ENCODE measurements around the gene PRDM16. TPM values are rescaled to one million over a fixed set of nuclear protein-coding genes. Genes with fewer than 3 reads are reported as not detected.

PRDM16 gene
- total and polyA plus RNA-seq, 2 of the 4 experiments (the other 2 are of a cell fraction): 0.02 TPM; not detected in 1

DNA sequence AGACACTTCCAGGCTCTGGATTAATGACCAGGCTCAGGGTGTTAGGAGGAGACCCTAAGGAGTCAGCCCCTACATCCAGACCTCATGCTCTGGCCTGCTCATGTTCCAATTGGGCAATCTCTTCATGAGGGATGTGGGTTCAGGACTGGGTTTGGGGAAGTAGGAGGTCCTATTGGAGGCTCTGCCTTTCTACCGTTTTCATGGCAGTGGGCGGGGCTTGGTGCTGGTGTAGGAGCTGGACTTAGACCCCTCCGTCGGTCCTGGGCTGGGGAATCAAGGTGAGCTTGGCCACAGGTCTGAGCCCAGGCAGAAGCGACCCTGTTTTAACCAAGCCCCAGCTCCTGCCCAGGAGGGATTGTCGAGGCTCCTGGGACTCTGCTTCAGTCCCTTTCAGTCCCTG lies 123.4 kb downstream of the PRDM16 start:
- dilution Hi-C loops (cut with HindIII; ENCODE audit: low sequenced_read_pairs, unreplicated experiment) (no loop called here), in situ Hi-C loops (cut with MboI; ENCODE audit: low sequenced_read_pairs) (no loop called here), intact Hi-C loops (cut with micrococcal nuclease) (no loop called here)
- Histone ChIP-seq H4K5ac (ENCODE audit: low read depth, low read length) (no peak overlapping the region), H3K18ac (ENCODE audit: low read depth, low read length) (no peak overlapping the region), H3K23ac (ENCODE audit: low read depth, low read length) (no peak overlapping the region), H2AFZ (replicated peaks; ENCODE audit: low read length, poor library complexity) (no peak overlapping the region), H3K27me3 (ENCODE audit: control insufficient read depth, insufficient read depth, low read length) (no peaks in the 10 kb centered on the region), H4K8ac (ENCODE audit: low read depth in 2 of 2, low read length in 2 of 2) (no peak overlapping the region), H3K79me1 (ENCODE audit: low read depth in 1 of 2, low read length in 2 of 2) (no peaks in the 10 kb centered on the region), H2BK20ac (ENCODE audit: low read depth, low read length) (no peak overlapping the region), H2BK15ac (ENCODE audit: low read depth, low read length) (no peak overlapping the region), H3K4ac (ENCODE audit: low read depth, low read length) (no peak overlapping the region), H3K9me3 (ENCODE audit: control insufficient read depth, insufficient read depth, low read length) (peaks cover 55% of the 10 kb centered on the region), H3K4me2 (ENCODE audit: low read depth, low read length) (no peak overlapping the region), H2AK9ac (replicated peaks; ENCODE audit: low read depth, low read length, poor library complexity) (no peak overlapping the region), H2BK5ac (ENCODE audit: low read depth, low read length, poor library complexity, severe bottlenecking) (no peak overlapping the region), H3K9me1 (ENCODE audit: insufficient read depth, low read length) (no peaks in the 10 kb centered on the region), H2AK5ac (ENCODE audit: low read depth, low read length) (no peak overlapping the region), H3K27ac (ENCODE audit: insufficient read depth, low read length) (no peak overlapping the region), H3K14ac (replicated peaks; ENCODE audit: low read depth, low read length) (no peak overlapping the region), H3K56ac (ENCODE audit: extremely low read depth, insufficient read depth, low read length) (no peak overlapping the region), H3K4me3 (ENCODE audit: insufficient read depth, low read depth, low read length) (no peak overlapping the region), H4K20me1 (ENCODE audit: insufficient read depth, low read length) (no peaks in the 10 kb centered on the region), H4K91ac (ENCODE audit: insufficient read depth, low read depth, low read length) (no peak overlapping the region), H2BK120ac (ENCODE audit: low read depth, low read length) (no peak overlapping the region), H3K36me3 (ENCODE audit: control insufficient read depth, insufficient read depth, low read length) (no peaks in the 10 kb centered on the region), H3K4me1 (ENCODE audit: control insufficient read depth, insufficient read depth, low read length) (no peaks in the 10 kb centered on the region), H3K9ac (ENCODE audit: low read depth, low read length) (no peak overlapping the region)
- POLR2A ChIA-PET (ENCODE audit: unreplicated experiment): no interaction called here
- TF ChIP-seq MAFK (IDR thresholded peaks at IDR 0.05; ENCODE audit: low read depth, low read length) (no peak), SMC3 (IDR thresholded peaks at IDR 0.05; ENCODE audit: low read depth, low read length) (no peak), NFE2L2 (IDR thresholded peaks at IDR 0.05; ENCODE audit: low read depth, low read length) (no peak), BHLHE40 (IDR thresholded peaks at IDR 0.05; ENCODE audit: low read depth, low read length) (no peak), RAD21 (IDR thresholded peaks at IDR 0.05; ENCODE audit: low read length) (no peak), MXI1 (IDR thresholded peaks at IDR 0.05; ENCODE audit: borderline replicate concordance, low read depth, low read length) (no peak), CEBPB (IDR thresholded peaks at IDR 0.05; ENCODE audit: low read depth, low read length) (no peak), POLR2A (IDR thresholded peaks at IDR 0.05; ENCODE audit: low read depth, low read length) (no peak), MAZ (IDR thresholded peaks at IDR 0.05; ENCODE audit: borderline replicate concordance, low read depth, low read length) (no peak)
- TF ChIP-seq, protein P1, sequence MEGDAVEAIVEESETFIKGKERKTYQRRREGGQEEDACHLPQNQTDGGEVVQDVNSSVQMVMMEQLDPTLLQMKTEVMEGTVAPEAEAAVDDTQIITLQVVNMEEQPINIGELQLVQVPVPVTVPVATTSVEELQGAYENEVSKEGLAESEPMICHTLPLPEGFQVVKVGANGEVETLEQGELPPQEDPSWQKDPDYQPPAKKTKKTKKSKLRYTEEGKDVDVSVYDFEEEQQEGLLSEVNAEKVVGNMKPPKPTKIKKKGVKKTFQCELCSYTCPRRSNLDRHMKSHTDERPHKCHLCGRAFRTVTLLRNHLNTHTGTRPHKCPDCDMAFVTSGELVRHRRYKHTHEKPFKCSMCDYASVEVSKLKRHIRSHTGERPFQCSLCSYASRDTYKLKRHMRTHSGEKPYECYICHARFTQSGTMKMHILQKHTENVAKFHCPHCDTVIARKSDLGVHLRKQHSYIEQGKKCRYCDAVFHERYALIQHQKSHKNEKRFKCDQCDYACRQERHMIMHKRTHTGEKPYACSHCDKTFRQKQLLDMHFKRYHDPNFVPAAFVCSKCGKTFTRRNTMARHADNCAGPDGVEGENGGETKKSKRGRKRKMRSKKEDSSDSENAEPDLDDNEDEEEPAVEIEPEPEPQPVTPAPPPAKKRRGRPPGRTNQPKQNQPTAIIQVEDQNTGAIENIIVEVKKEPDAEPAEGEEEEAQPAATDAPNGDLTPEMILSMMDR (conservative IDR thresholded peaks at IDR 0.05; ENCODE audit: low read depth, low read length): no peak
- ATAC-seq (ENCODE audit: low read depth): no peak
- WGBS, 2 experiments (ENCODE audit: extremely low coverage in 2 of 2, insufficient read length in 1 of 2): 69% methylated on average over 4 of the region's 6 CpGs; no CpG with 5 or more reads in 1 of the 2 experiments
- BruUV-seq (replicated peaks): no TSS peak
- DNase-seq: no peak
- CTCF ChIA-PET: interaction anchor here (1.1 kb wide), 1 partner anchor 41 kb away, joined by 3 read pairs; no protein-coding TSS in a partner anchor
